HepG2 (cell line): Measurements from ENCODE around the gene EFNA2. TPM values are rescaled to one million over a fixed set of nuclear protein-coding genes. Genes with fewer than 3 reads are reported as not detected.

Source experiments
- CEBPB ChIP-seq: IDR thresholded peaks from 2 replicates; pipeline ENCODE4 v1.6.1; 2011; ENCODE audit warnings: low read depth, low read length, improper control_type of control experiment, borderline replicate concordance
- GFI1 ChIP-seq: sonication (generic); formaldehyde crosslinking; IDR thresholded peaks from 2 replicates; pipeline ENCODE4 v1.5.0; 2020; ENCODE audit warnings: missing genetic modification reagents, mild to moderate bottlenecking, borderline replicate concordance
- KLF15 ChIP-seq: sonication (generic); formaldehyde crosslinking; IDR thresholded peaks from 2 replicates; pipeline ENCODE4 v1.8.1; 2023; ENCODE audit warnings: borderline replicate concordance, mild to moderate bottlenecking, inconsistent platforms, missing genetic modification reagents, mixed read lengths
- SCMH1 ChIP-seq: sonication (generic); formaldehyde crosslinking; IDR thresholded peaks from 2 replicates; pipeline ENCODE4 v1.9.0; 2021; ENCODE audit warnings: missing genetic modification reagents, mild to moderate bottlenecking, borderline replicate concordance
- SRF ChIP-seq: IDR thresholded peaks from 2 replicates; pipeline ENCODE4 v1.6.1; 2011; ENCODE audit warnings: mild to moderate bottlenecking, low read depth, low read length, moderate library complexity
- ZBTB2 ChIP-seq: sonication (generic); formaldehyde crosslinking; IDR thresholded peaks from 2 replicates; pipeline ENCODE4 v1.8.0; 2022; ENCODE audit warnings: low read depth, missing genetic modification reagents
- ZNF564 ChIP-seq: sonication (generic); formaldehyde crosslinking; IDR thresholded peaks from 2 replicates; pipeline ENCODE4 v1.8.1; 2023; ENCODE audit warnings: mild to moderate bottlenecking, missing genetic modification reagents
- ZNF646 ChIP-seq: sonication (generic); formaldehyde crosslinking; IDR thresholded peaks from 2 replicates; pipeline ENCODE4 v1.9.0; 2021; ENCODE audit warnings: mild to moderate bottlenecking, missing genetic modification reagents
- polyA plus RNA-seq, 8 experiments: library from polyadenylated mRNA; depleted of rRNA in 3 of 8; stranded (reverse) in 7 of 8; unstranded in 1 of 8; fragments of >200 nt; fragmentation: Illumina TruSeq in 4 of 8; extraction: Trizol in 4 of 8; gene quantifications; 2 replicates each; pipeline versions ENCODE4 v1.2.1 to v1.2.3, GENCODE V29; 2011 to 2016; ENCODE audit warnings: low read depth in 4 of 8, missing spikeins in 1 of 8, mixed read lengths in 1 of 8; ENCODE audit not compliant: insufficient read depth in 1 of 8
- total RNA-seq, 5 experiments: library from RNA; depleted of rRNA; stranded (reverse); fragments of >200 nt; fragmentation: Illumina TruSeq; extraction: Trizol; gene quantifications; 2 replicates each; pipeline ENCODE4 v1.2.3, GENCODE V29; 2016; ENCODE audit warnings: low read depth in 1 of 5
- TF ChIP-seq, protein P1 (sequence below): sonication (generic); formaldehyde crosslinking; IDR thresholded peaks from 2 replicates; pipeline ENCODE4 v1.4.0; 2020; ENCODE audit warnings: missing genetic modification reagents, borderline replicate concordance
- TF ChIP-seq, protein P2 (sequence below): sonication (generic); formaldehyde crosslinking; IDR thresholded peaks from 2 replicates; pipeline ENCODE4 v1.4.0; 2020; ENCODE audit warnings: missing genetic modification reagents

Gene EFNA2
- total and polyA plus RNA-seq, 2 of the 13 experiments (the other 11 are each of a cell fraction or from before 2014, with no cell fraction given), result 6.0 to 9.9 TPM

DNA sequence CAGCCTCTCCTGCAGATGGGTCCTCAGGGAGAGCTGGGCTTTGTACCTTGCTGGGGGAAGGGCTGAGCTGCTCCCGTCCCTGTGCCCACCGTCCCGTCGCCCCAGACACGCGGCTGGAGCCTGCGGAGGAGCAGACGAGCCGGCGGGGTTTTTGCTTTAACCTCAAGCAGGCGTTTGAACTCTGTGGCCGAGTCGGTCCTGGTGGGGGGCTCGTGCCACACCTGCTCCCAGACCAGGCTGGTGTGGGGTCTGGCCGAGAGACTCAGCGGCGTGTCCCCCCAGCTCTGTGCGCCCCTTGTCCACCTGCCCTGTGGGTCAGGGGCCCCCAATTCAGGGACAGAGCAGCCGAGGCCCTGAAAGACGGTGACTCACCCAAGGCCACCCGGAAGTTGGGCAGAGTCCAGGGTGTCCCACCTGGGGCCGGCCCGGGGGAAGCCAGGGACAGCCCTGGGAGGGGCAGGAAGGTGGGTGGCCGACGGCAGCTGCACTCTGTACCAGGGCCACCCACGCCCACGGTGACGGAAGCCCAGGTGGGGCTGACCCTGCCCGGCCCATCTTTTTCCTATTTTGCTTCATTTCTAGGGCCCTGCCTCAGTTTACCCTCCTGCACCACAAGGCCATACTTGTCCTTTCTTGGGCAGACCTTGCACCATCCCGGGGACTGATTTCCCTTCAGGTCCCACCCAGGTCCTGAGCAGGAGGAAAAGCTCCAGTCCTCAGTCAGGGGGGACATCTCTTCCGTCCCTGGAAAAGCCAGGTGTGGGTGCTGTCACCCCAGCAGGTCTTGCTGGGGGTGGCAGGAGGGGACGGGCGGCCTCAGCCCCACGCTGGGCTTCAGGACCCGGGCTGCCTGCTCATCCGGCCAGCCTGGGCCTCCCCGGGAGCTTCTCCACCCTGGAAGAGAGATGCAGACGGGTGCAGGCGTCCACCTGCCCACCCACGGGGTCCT, 5.3 kb downstream of the EFNA2 start (continued):
- TF ChIP-seq, protein P1, sequence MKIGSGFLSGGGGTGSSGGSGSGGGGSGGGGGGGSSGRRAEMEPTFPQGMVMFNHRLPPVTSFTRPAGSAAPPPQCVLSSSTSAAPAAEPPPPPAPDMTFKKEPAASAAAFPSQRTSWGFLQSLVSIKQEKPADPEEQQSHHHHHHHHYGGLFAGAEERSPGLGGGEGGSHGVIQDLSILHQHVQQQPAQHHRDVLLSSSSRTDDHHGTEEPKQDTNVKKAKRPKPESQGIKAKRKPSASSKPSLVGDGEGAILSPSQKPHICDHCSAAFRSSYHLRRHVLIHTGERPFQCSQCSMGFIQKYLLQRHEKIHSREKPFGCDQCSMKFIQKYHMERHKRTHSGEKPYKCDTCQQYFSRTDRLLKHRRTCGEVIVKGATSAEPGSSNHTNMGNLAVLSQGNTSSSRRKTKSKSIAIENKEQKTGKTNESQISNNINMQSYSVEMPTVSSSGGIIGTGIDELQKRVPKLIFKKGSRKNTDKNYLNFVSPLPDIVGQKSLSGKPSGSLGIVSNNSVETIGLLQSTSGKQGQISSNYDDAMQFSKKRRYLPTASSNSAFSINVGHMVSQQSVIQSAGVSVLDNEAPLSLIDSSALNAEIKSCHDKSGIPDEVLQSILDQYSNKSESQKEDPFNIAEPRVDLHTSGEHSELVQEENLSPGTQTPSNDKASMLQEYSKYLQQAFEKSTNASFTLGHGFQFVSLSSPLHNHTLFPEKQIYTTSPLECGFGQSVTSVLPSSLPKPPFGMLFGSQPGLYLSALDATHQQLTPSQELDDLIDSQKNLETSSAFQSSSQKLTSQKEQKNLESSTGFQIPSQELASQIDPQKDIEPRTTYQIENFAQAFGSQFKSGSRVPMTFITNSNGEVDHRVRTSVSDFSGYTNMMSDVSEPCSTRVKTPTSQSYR (CRISPR knock-in tag), result peak; percentile 9; the same call in 1 of the 2 replicates
- TF ChIP-seq ZBTB2 (CRISPR knock-in tag) (no peak), CEBPB (no peak), SCMH1 (no peak), KLF15 (CRISPR knock-in tag) (no peak), ZNF646 (0 out of 2 replicates have a peak, but pooled peaks have one; percentile 10), SRF (no peak), ZNF564 (peak; percentile 64; the same call in 1 of the 2 replicates), GFI1 (CRISPR knock-in tag) (peak; percentile 50; the same call in 1 of the 2 replicates)
- TF ChIP-seq, protein P2, sequence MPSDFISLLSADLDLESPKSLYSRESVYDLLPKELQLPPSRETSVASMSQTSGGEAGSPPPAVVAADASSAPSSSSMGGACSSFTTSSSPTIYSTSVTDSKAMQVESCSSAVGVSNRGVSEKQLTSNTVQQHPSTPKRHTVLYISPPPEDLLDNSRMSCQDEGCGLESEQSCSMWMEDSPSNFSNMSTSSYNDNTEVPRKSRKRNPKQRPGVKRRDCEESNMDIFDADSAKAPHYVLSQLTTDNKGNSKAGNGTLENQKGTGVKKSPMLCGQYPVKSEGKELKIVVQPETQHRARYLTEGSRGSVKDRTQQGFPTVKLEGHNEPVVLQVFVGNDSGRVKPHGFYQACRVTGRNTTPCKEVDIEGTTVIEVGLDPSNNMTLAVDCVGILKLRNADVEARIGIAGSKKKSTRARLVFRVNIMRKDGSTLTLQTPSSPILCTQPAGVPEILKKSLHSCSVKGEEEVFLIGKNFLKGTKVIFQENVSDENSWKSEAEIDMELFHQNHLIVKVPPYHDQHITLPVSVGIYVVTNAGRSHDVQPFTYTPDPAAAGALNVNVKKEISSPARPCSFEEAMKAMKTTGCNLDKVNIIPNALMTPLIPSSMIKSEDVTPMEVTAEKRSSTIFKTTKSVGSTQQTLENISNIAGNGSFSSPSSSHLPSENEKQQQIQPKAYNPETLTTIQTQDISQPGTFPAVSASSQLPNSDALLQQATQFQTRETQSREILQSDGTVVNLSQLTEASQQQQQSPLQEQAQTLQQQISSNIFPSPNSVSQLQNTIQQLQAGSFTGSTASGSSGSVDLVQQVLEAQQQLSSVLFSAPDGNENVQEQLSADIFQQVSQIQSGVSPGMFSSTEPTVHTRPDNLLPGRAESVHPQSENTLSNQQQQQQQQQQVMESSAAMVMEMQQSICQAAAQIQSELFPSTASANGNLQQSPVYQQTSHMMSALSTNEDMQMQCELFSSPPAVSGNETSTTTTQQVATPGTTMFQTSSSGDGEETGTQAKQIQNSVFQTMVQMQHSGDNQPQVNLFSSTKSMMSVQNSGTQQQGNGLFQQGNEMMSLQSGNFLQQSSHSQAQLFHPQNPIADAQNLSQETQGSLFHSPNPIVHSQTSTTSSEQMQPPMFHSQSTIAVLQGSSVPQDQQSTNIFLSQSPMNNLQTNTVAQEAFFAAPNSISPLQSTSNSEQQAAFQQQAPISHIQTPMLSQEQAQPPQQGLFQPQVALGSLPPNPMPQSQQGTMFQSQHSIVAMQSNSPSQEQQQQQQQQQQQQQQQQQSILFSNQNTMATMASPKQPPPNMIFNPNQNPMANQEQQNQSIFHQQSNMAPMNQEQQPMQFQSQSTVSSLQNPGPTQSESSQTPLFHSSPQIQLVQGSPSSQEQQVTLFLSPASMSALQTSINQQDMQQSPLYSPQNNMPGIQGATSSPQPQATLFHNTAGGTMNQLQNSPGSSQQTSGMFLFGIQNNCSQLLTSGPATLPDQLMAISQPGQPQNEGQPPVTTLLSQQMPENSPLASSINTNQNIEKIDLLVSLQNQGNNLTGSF (CRISPR knock-in tag), result no peak
